Pulmonary artery endothelial cell (primary cell): ENCODE results near the gene TESMIN. TPM values are rescaled to one million over a fixed set of nuclear protein-coding genes. Genes with fewer than 3 reads are reported as not detected.

ENCODE experiments used
- DNase-seq: peaks from one replicate; pipeline ENCODE4 v3.0.0-alpha.2; 2011; ENCODE audit warnings: low read depth, low spot score
- total RNA-seq: library from RNA; depleted of rRNA; stranded (reverse); fragments of >200 nt; gene quantifications from 2 replicates; pipeline ENCODE4 v1.2.3, GENCODE V29; 2014

TESMIN gene
- total RNA-seq, 1 donor from 2014 or later = 1.5 TPM

DNA sequence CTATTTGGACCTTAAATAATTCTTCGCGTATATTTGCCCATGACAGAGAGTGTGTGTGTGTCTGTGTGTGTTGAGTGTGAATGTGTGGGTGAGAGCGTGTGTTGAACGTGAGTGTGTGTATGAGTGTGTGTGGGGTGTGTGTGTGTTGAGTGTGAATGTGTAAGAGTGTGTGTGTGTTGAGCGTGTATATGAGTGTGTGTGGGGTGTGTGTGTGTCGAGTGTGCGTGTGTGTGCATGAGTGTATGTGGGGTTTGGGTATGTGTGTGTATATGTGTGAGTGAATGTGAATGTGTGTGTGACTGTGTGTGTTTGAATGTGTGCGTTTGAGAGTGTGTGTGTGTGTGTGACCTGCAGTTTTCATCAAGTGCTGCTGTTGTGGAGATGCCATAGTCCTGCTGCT lies 40.2 kb downstream of the TESMIN start:
- DNase-seq = no peak

DNA sequence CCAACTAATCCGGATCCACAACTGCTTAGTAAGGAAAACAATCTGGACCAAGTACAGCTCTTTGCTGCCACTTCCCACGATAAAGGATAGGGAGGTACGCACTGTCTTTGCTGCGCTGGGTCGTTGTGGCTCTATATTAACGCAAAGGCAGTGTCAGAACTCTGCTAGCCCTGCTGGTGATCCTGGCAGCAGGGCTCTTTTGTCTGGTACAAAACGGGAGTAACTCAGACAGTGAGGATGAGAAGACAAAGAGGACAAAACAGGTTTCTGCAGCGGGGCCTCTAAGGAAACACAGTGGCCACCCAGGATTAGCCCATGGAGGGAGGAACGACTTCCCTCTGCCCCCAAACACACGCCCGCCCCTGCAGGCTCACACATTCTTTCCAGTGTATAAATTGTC lies 40.9 kb downstream of the TESMIN start:
- no peak for DNase-seq

DNA sequence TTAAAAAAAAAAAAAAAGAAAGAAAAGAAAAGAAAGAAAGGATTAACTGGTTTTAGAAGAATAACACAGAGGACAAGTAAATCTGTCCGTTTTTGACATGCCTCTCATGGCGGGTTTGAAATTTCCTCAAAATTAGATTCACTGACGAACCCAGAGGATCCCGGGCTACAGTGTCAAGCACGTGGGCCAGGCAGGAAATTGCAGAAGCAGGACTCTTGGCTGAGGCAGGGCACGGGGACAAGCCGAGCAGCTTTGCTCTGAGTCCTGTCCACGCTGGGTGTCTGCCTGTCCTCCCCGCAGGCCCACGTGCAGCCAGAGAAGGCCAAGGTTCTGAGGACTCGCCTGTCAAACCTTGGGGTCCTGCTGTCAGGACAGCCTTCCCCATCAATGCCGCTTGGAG lies 42.3 kb downstream of the TESMIN start:
- no peak for DNase-seq

GRCh38 chr11:68707527-68707926 lies 43.8 kb downstream of the TESMIN start:
- no peak for DNase-seq

DNA sequence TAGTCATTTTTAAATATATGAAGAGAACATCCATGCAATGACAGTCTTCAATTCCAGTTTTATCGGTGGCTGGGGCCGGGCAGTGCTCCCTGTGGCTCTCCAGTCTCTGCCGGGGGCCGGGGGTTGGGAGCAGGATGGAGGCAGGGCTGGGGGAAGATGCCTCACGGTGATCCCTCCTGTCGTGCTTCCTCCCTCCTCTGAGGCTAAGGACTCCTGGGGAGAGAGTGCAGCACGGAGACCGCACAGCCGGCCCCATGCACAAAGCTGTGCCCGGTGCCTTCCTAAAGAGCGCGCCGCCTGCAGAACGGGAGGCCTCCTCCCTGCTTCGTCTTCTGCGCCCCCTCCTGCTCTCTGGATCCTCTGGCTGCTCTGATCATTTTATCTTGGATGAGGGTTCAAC lies 46.4 kb downstream of the TESMIN start:
- no peak for DNase-seq

DNA sequence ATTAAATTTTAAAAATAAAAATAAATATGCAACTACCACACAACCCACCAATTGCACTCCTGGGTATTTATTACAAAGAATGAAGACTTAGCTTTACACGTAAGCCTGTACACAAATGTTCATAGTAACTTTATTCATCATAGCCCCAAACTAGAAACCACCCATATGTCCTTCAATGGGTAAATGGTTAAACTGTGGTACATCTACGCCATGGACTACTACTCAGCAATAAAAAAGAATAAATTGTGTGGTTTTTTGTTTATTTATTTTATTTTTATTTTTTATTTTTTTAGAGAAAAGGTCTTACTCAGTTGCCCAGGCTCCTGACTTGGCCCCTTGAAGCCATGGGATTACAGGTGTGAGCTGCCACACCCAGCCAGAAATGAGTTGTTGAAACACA lies 52.3 kb downstream of the TESMIN start:
- DNase-seq = no peak

GRCh38 chr11:68695531-68695930 lies 55.8 kb downstream of the TESMIN start:
- no peak for DNase-seq

DNA sequence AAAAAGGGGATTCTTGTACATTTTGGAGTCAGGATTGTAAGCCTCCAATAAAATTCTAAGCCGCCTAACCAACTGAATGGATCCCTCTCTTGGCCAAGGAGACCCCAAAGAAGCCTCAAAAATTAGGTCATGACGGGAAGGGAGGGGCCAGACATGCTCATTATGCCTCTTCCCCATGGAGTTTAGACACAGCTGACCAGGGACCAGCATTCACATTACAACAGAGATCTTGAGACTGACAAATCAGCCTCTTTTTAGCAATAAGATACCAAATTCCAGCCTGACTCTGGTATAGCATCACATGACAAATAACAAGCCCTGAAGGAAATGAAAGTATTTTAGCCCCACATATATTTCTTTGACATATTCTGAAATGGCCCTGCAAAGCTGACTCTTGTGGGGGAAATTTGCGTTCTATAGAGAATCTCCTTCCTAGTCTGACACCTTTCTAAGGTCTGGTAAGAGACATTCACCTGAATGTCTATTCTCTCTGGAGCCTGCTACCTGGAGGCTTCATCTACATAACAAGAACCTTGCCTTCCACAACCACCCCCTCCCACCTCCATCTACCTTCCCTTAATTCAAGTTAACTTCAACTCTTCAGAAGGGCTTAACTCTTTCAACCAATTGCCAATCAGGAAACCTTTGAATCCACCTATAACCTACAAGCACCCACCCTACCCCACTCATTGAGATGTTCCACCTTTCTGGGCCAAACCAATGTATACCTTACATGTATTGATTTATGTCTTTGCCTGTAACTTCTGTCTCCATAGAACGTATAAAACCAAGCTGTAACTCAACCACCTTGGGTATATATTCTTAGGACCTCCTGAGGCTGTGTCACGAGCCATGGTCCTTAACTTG lies 56.7 kb downstream of the TESMIN start:
- no peak for DNase-seq

DNA sequence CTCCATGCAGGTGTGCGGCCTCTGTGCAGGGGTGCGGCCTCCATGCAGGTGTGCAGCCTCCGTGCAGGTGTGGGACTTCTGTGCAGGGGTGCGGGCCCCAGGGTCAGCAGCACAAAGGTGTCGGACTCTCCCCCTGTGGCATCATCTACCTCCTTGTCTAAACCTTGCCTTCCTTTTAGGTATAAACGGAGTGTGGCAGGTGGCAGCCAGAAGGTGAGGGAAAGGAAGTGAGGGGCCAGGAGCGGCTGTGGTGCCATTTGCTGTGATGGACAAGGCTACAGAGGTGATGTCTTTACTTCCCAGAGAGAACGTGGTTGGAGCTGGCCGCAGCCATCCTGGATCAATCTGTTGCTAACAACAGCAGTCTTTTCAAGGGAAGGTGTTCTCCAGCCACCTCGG lies 57.8 kb downstream of the TESMIN start:
- DNase-seq = no peak

- no peak for DNase-seq
These were observed 58.3 kb downstream of the TESMIN start for GRCh38 chr11:68692871-68693483.

DNA sequence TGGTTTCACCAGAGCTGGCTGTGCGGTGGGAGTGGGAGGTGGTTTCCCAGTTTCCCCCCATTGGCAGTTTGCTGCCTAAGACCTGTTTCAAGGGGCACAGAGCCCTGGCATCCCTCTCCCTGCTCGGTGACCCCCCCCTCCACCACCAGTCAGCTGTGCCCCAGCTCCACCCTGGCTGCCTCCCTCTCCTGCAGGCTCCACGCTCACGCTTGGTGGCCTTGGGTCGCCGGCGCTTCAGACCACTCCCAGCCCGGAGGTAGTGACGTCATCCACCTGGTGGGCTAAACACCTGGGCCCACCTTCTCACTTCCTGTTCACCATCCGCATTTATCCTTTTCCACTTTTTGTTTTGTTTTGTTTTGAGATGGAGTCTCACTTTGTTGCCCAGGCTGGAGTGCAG lies 59.2 kb downstream of the TESMIN start:
- DNase-seq = no peak

GRCh38 chr11:68691402-68691784 lies 59.9 kb downstream of the TESMIN start:
- no peak for DNase-seq

- DNase-seq = no peak
These were observed 60.5 kb downstream of the TESMIN start for GRCh38 chr11:68690671-68691401.

DNA sequence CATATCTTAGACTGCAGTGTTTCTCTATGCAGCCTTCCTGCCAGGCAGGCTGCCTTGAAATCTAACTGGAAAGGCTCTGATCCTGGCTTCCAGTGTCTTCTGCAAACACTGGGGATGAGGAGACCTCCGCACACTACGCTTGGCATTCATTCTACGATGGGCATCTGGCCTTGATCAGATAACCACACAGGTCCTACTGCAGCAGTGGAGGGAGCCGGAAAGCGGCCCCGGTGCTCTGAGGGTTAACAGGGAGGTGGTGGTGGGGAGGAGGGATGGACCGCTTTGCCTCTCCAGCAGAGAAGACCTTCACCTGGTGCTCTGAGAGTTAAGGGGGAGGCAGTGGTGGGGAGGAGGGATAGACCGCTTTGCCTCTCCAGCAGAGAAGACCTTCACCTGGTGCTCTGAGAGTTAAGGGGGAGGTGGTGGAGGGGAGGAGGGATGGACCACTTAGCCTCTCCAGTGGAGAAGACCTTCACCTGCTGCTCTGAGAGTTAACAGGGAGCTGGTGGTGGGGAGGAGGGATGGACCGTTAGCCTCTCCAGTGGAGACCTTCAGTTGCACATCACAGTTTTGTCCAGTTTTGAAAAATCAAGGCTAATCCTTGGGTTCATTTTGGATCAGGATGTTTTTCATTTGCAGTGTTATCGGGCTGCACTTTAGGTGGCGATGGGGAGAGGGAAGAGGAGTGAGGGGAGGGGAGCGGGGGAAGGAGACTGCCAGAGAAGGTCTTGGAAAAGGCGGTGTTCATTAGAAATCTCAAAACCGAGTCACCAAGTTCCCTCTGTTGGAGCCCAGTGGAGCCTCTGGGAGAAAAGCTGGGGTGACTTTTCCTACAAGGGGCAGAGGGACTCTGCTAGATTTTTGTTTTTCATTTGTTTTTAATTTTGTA lies 61.3 kb downstream of the TESMIN start:
- no peak for DNase-seq

DNA sequence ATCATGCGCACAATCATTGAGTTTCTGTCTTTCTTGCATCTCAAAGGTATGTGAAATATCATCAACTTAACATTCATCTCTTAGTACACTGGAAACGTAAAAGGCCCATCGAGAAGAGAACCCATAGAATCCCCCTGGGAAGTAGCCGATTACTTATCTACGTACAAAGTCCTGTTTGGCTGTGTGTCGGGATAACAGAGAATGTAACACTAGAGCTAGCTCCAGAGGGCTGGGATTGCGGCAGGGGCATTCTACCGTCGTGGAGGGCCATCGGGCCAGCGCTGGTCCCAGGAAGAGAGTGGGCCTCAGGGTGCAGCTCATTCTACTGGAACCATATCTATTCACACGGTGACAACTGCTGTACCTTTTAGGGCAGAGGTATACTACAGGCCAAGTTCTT lies 62.4 kb downstream of the TESMIN start:
- DNase-seq = no peak

DNA sequence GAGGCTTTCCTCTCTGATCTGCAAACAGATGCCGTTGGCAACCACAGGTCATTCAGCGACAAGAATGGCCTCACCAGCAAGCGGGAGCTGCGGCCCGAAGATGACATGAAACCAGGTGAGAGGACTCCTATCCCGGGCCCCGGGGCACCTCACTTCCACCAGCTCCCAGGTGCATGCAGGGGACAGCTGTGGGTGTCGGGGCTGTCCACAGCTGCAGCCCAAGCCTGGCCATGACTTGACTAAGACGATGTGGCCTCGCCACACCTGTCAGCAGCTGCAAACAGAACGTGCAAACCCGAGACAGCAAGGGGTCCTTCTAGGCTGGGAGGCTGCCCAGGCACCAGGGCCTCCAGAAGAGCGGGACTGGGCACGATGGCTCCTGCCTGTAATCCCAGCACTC lies 63.3 kb downstream of the TESMIN start:
- DNase-seq = no peak

GRCh38 chr11:68687311-68687710 lies 64.0 kb downstream of the TESMIN start:
- DNase-seq = no peak

- no peak for DNase-seq
These were observed 64.8 kb downstream of the TESMIN start for GRCh38 chr11:68686486-68686885.

DNA sequence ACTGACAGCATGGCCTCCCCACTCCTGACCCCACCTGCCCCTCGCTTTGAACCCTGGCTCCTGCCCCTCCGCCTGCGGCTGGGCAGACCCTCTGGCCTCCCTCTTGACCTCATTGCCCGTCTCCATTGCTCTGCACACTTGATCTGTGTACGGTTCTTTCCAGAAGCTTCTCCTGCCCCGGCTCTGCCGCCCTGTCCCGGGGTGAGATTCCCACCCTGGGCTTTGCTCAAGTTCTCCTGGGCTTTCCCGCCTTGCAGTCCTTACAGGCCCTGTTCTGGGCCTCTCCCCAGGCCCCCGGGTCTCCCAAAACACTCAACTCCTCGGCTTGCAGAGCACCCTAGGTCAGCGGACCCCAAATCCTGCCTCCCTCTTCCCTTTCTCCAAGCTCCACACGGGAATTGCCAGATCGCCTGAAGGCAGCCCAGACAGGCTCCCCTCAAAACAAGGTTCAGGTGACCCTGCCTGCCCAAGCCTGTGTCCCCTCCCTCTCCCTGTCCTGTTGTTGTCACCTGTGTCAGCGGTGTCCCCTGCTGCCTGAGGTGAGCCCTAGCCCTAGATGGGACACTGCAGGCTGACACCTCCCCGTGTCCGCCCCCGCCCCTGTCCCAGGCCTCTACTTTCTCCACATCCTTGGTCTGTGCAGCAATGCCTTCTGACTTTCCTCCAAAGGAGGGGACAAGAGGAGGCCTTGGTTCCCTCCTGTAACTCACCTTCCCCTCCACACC lies 65.5 kb downstream of the TESMIN start:
- DNase-seq = no peak

GRCh38 chr11:68684385-68685356 lies 66.6 kb downstream of the TESMIN start, which contains the start of gene GAL:
Gene GAL, plus strand, starts transcription at chr11:68684544. Its CDS starts 380 bp downstream, at chr11:68684924.
- DNase-seq = no peak
